ENCODE measurements around the gene KIF24. TPM values are rescaled to one million over a fixed set of nuclear protein-coding genes. Genes with fewer than 3 reads are reported as not detected.

Gene KIF24
- total RNA-seq, 2 experiments from 2014 or later = 13.9 to 19.4 TPM

DNA sequence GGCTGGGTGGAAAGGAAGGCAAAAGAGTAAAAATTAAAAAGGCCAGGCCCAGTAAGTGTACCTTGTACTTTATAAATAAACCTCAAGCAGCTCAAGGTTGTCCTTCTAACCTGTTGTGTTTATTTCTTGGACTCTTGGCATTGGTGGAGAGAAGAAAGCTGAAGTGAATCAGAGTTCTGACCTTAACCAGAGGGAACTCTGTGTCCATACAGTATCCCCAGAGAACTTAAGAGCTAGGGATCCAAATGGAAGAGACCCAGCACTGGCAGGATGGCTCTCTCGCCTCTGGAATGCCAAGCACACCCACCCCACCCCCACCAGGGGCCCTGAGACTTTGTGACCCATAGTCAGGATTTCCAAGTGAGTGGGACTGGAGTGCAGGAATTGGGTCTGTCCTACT, 14.5 kb upstream of the KIF24 start:
- Histone ChIP-seq H3K9me3 (ENCODE audit: low read length) (no peaks in the 10 kb centered on the region), H4K20me1 (ENCODE audit: insufficient read depth, low read length) (no peaks in the 10 kb centered on the region), H3K79me2 (ENCODE audit: insufficient read depth, low read depth, low read length) (no peaks in the 10 kb centered on the region), H3K4me1 (ENCODE audit: insufficient read depth, low read length, poor library complexity, severe bottlenecking) (no peaks in the 10 kb centered on the region), H3K36me3 (ENCODE audit: insufficient read depth, low read length) (peaks cover 42% of the 10 kb centered on the region), H3K27ac (ENCODE audit: low read depth, low read length, poor library complexity, severe bottlenecking) (no peak overlapping the region), H3K9me2 (ENCODE audit: insufficient read depth, low read length) (no peaks in the 10 kb centered on the region), H3K4me2 (ENCODE audit: low read length) (no peak overlapping the region), H2AFZ (ENCODE audit: low read length) (no peak overlapping the region), H3K4me3 (ENCODE audit: low read depth, low read length, poor library complexity, severe bottlenecking) (no peak overlapping the region)
- BruUV-seq (replicated peaks) = no TSS peak
- intact Hi-C loops (cut with micrococcal nuclease; ENCODE audit: unreplicated experiment) = no loop called here
- TF ChIP-seq EZH2phosphoT487 (IDR thresholded peaks at IDR 0.05; ENCODE audit: borderline replicate concordance, low read depth, low read length) (no peak), CTCF (conservative IDR thresholded peaks at IDR 0.05; ENCODE audit: low read length) (no peak)
- ChIA-PET CTCF (ENCODE audit: unreplicated experiment) (no interaction called here), POLR2A (no interaction called here)
- no peak for DNase-seq (ENCODE audit: low spot score)

GRCh38 chr9:34343090-34343489, 14.0 kb upstream of the KIF24 start:
- H3K27ac ChIP-seq (ENCODE audit: low read depth, low read length, poor library complexity, severe bottlenecking) = no peak overlapping the region
- TSS peak; percentile 77 for BruUV-seq (replicated peaks)
- peaks cover 45% of the 10 kb centered on the region for H3K36me3 ChIP-seq (ENCODE audit: insufficient read depth, low read length)
- H3K9me3 ChIP-seq (ENCODE audit: low read length) = no peaks in the 10 kb centered on the region
- CTCF ChIA-PET (ENCODE audit: unreplicated experiment) = no interaction called here
- no peaks in the 10 kb centered on the region for H4K20me1 ChIP-seq (ENCODE audit: insufficient read depth, low read length)
- H3K4me2 ChIP-seq (ENCODE audit: low read length) = no peak overlapping the region
- no peaks in the 10 kb centered on the region for H3K79me2 ChIP-seq (ENCODE audit: insufficient read depth, low read depth, low read length)
- no peaks in the 10 kb centered on the region for H3K4me1 ChIP-seq (ENCODE audit: insufficient read depth, low read length, poor library complexity, severe bottlenecking)
- no peaks in the 10 kb centered on the region for H3K9me2 ChIP-seq (ENCODE audit: insufficient read depth, low read length)
- DNase-seq (ENCODE audit: low spot score) = no peak
- TF ChIP-seq EZH2phosphoT487 (IDR thresholded peaks at IDR 0.05; ENCODE audit: borderline replicate concordance, low read depth, low read length) = no peak
- no peak for TF ChIP-seq CTCF (conservative IDR thresholded peaks at IDR 0.05; ENCODE audit: low read length)
- intact Hi-C loops (cut with micrococcal nuclease; ENCODE audit: unreplicated experiment) = no loop called here
- H2AFZ ChIP-seq (ENCODE audit: low read length) = no peak overlapping the region
- H3K4me3 ChIP-seq (ENCODE audit: low read depth, low read length, poor library complexity, severe bottlenecking) = no peak overlapping the region
- POLR2A ChIA-PET = interaction anchor here (0.5 kb wide), 1 partner anchor 10 kb away, joined by 3 read pairs; no protein-coding TSS in a partner anchor

DNA sequence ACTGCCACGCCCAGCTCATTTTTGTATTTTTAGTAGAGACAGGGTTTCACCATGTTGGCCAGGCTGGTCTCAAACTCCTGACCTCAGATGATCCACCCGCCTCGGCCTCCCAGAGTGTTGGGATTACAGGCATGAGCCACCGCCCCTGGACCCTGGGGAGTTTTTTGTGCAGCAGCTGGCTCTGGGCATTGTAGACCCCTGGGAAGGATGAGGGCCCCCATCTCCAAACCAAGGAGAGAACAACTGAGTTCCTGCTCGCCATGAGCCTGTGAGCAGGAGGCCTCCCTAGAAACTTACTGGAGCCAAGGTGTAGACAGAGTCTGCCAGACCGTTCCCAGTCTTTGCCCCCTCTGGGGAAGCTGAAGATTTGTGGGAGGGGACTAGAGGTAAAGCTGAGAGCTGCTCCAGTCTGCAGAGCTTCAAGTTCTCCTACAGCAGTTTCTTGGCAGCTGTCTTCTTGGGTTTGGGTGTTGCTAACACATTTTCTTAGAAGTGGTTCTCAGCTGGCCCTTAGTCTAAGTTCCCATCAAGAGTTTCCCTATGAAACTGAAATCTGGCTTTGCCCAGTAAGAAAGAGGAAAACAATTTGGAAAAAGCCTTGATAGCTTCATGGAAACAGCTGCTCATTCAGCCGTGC, 12.7 kb upstream of the KIF24 start:
- no peaks in the 10 kb centered on the region for H3K9me3 ChIP-seq (ENCODE audit: low read length)
- no TSS peak for BruUV-seq (replicated peaks)
- H3K4me1 ChIP-seq (ENCODE audit: insufficient read depth, low read length, poor library complexity, severe bottlenecking) = no peaks in the 10 kb centered on the region
- no peaks in the 10 kb centered on the region for H4K20me1 ChIP-seq (ENCODE audit: insufficient read depth, low read length)
- no peak overlapping the region for H3K27ac ChIP-seq (ENCODE audit: low read depth, low read length, poor library complexity, severe bottlenecking)
- no peaks in the 10 kb centered on the region for H3K79me2 ChIP-seq (ENCODE audit: insufficient read depth, low read depth, low read length)
- H3K4me2 ChIP-seq (ENCODE audit: low read length) = no peak overlapping the region
- intact Hi-C loops (cut with micrococcal nuclease; ENCODE audit: unreplicated experiment) = no loop called here
- no peaks in the 10 kb centered on the region for H3K9me2 ChIP-seq (ENCODE audit: insufficient read depth, low read length)
- POLR2A ChIA-PET = no interaction called here
- no peak for DNase-seq (ENCODE audit: low spot score)
- H2AFZ ChIP-seq (ENCODE audit: low read length) = no peak overlapping the region
- CTCF ChIA-PET (ENCODE audit: unreplicated experiment) = no interaction called here
- H3K36me3 ChIP-seq (ENCODE audit: insufficient read depth, low read length) = peaks cover 45% of the 10 kb centered on the region
- no peak overlapping the region for H3K4me3 ChIP-seq (ENCODE audit: low read depth, low read length, poor library complexity, severe bottlenecking)
- no peak for TF ChIP-seq CTCF (conservative IDR thresholded peaks at IDR 0.05; ENCODE audit: low read length)
- no peak for TF ChIP-seq EZH2phosphoT487 (IDR thresholded peaks at IDR 0.05; ENCODE audit: borderline replicate concordance, low read depth, low read length)

Data from OCI-LY7 (cell line).